ENCODE results near the gene KRT2.
A peak's percentile ranks its signal among the peaks of the same experiment; 100 is the strongest.

The KRT2 gene

GRCh38 chr12:52651726-52652261, at the start of gene KRT2:
Gene KRT2, minus strand, starts transcription at chr12:52652211. Its CDS starts 69 bp downstream, at chr12:52652142.
- DNase-seq: no peak

- DNase-seq: no peak
Measured at GRCh38 chr12:52701281-52701680, 49.3 kb upstream of the KRT2 start.

DNA sequence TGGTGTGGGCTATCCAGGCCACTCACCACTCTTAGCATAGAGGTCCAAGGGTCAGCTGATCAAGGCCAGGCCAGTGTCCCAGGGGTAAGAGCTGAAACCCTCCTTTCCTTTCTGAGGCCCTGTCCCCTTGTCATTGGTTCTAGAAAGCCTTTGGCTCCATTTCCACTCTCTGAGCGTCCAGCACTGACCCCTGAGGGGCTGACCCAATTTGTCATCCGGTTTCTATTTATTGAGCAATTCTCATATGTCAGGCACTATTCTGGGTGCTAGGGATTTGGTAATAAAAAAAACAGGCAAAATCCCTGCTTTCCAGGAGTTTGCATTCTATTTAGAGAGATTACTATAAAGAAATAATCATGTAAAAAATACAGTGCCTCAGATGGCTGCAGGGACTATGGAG, 47.9 kb upstream of the KRT2 start:
- no peak for DNase-seq

- no peak for DNase-seq
Measured at GRCh38 chr12:52699373-52699772, 47.4 kb upstream of the KRT2 start.

GRCh38 chr12:52698651-52699340, 46.8 kb upstream of the KRT2 start:
- no peak for DNase-seq

DNA sequence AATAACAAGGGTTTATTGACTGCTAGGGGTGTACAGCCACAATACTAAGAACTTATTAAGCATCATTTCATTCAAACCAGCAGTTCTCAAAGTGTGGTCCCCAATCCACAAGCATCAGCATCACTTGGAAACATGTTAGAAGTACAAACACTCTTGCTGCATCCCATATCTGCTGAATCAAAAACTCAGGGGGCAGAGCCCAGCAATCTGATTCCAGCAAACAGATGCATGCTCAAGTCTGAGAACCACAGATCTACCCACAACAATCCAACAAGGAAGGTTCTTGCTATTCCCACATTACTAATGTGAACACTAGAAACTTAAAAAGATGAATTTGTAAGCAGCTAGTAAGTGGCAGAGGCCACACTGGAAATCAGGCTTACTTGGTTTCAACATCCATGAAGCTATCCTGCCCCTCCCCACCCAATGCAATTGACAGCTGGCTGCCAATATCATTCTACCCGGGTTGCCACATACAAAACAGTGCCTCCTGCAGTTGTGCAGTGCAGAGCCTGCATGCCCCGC, 45.1 kb upstream of the KRT2 start:
- DNase-seq: no peak

GRCh38 chr12:52696588-52696987, 44.6 kb upstream of the KRT2 start:
- no peak for DNase-seq

GRCh38 chr12:52695039-52695438, 43.0 kb upstream of the KRT2 start:
- no peak for DNase-seq

GRCh38 chr12:52694151-52694550, 42.1 kb upstream of the KRT2 start:
- no peak for DNase-seq

- DNase-seq: no peak
Measured at GRCh38 chr12:52693261-52693660, 41.2 kb upstream of the KRT2 start.

DNA sequence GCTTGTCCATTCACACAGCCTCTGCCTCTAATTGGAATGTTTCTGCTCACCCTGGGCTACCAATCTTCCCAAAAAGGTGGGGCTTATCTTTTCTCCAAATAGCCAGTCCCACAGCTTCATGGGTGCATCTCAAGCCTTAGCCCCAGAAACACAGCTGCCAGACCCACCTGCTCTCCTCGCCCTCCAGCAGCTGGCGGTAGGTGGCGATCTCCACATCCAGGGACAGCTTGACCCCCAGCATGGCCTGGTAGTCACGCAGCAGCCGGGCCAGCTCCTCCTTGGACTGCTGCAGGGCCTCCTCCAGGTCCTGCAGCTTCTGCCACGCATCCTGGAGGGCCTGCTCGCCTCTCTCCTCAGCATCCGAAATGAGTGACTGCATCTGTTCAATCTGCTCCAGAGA, 40.2 kb upstream of the KRT2 start:
- no peak for DNase-seq

- no peak for DNase-seq
Measured at GRCh38 chr12:52691841-52692150, 39.8 kb upstream of the KRT2 start.

DNA sequence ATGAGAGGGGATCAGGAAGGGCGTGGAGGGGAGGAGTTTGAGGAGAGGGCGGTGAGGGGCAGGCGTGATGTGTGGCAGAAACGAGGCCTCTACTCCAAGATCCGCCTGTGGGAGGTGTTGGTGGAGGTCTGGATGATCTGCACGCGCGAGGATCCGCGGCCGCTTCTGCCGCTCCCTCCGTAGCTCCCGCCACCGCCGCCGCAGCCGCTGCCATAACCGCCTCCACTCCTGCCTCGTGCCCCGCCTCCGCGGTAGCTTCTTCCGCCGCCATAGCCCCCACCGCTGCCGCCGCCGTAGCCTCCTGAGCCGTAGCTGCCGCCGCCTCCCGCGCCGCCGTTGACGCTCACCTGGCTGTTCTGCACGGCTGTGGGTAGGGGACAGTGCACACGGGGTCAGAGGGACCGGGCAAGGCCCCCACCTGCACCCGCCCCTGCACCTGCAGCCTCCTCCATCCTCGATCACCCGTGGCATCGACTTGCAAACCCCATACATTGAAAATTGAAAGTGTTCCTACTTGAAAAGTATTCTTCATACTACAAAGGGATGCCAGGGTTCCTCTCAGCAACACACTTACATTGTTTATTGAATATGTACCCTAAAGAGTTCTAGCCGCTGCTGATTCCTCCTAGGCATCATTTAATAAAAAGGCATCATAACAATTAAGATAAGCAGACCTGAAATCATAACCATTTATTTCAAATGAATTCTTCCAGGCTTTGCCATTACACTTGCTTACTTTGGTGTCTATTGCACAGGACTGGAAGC, 39.2 kb upstream of the KRT2 start:
- DNase-seq: peak; percentile 69

GRCh38 chr12:52690351-52691075, 38.5 kb upstream of the KRT2 start:
- no peak for DNase-seq

DNA sequence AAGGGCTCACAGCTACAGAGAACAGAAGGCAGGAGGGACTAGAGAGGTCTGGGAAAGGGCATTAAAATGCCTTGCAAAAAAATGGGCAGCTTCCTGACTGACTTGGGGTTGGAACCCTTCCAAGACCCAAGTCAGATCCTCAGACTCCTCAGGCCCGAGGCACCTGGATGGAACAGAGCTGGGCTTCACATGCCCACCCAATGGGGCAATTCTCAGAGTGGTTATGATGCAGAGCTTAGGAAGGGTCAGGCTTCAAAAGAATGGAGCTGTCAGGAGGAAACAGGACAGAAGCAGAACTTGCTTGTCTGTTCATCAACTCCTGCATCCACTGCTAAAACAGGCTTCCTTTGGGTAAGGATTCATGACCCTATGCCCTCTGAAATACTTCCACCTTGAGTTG, 37.9 kb upstream of the KRT2 start:
- no peak for DNase-seq

GRCh38 chr12:52689239-52689638, 37.2 kb upstream of the KRT2 start:
- no peak for DNase-seq

DNA sequence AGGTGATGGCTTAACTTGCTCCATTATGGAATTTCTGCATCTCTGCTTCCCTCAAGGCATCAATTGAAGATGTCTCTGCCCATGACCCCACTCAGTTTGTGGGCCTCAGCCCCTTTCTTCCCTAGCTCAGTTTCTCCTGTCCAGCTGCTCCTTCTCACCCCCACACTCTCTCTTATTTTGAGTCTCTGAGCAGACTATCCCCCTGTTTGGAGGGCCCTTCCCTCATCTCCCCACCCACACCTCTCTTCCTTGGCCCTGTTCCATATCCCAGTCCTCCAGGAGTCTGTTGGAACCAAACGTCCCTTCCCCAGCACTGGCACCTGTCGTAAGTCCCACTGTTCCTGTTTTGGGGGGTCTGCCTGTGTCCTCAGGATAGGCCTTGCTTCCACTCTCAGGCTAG, 36.5 kb upstream of the KRT2 start:
- no peak for DNase-seq

DNA sequence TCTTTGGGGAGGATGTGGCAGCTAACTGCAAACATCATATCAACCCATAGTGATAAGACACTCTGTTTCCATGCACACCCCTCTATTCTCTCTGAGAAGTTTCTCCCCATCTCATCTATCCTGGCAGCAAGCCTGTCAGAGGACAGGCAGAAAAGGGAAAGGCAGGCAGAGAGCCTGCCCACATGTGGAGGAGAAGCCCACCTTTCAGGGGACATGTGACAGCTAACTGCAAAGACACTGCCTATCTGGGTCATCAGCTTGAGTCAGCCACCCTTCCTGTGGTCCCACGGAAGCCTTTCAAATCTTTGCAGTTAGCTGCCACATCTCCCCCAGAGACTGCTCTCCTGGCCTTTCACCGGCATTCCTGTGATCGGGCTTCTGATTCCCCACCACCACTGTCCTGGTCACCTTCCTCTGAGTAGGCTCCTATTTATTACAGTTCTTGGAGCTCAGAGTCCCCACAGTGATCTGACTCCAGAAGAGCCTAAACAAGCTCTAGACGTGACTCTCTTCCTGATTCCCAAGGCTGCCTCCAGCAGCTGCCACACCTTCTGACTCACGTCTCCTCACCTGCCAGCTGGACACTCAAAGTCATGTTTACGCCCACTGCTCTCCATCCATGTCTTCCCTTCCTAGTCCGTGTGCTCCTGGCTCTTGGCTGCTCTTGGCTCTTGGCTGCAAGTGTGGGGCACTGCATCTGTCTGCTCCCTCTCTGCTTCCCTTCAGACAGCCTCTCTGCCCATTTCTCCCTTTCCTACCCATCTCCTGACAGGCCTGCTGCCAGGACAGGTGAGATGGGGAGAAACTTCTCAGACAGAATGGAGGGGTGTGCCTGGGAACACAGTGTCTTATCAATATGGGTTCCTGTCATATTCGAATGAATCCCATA, 35.7 kb upstream of the KRT2 start:
- DNase-seq: no peak

- no peak for DNase-seq
Measured at GRCh38 chr12:52686756-52687487, 34.9 kb upstream of the KRT2 start.

GRCh38 chr12:52686063-52686462, 34.1 kb upstream of the KRT2 start:
- no peak for DNase-seq

GRCh38 chr12:52685406-52685890, 33.4 kb upstream of the KRT2 start:
- DNase-seq: no peak

- DNase-seq: no peak
Measured at GRCh38 chr12:52684431-52684830, 32.4 kb upstream of the KRT2 start.

Data from activated CD8-positive, alpha-beta memory T cell treated with anti-CD3 and anti-CD28 coated beads, Interleukin-2, amount 50 U/mL, for 48 hours (primary cell).